Left forelimb (tissue), 1 donor: ENCODE results near the gene ACTBL2.

Source experiments
- DNase-seq: peaks from one replicate; pipeline ENCODE4 v3.0.0-alpha.2; 2018; ENCODE audit warnings: low spot score

Gene ACTBL2

DNA sequence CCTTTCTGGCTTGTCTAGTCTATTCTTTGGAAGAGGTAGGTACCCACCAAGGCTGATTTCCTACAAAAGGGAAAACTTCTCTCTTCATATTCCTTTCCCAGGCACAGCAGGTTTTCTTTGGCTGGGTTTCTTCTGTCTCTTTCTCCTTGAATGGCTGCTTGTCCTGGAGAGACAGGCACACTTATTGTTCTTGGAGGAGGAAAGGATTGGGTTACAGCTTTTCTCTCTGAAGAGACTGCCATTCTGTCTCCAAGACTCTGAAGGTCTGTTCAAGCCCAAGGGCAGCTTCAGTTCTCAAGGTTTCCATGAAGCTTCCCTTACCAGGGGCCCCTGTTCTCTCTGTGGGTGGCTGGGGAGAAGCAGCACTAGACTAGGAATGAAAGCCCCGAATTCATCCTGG, 33.9 kb downstream of the ACTBL2 start:
- no peak for DNase-seq

DNA sequence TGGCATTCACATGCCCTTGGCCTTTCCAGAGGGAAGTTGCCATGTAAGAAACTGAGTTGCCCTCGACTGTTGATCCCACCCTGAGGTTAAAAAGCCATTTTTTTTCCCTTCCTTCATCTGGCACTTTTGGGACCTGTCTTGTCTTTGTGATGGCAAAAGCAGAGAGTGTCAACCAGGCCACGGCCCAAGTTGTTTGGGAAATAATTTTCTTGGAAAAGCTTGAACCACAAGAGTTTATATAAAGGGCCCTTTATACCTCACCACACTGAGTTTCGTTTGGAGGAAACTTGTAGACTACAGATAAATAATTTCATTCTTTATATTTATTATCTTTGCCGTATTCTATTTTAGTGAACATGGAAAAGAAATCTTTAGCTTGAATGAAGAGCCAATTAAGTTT, 34.3 kb downstream of the ACTBL2 start:
- DNase-seq, result no peak

DNA sequence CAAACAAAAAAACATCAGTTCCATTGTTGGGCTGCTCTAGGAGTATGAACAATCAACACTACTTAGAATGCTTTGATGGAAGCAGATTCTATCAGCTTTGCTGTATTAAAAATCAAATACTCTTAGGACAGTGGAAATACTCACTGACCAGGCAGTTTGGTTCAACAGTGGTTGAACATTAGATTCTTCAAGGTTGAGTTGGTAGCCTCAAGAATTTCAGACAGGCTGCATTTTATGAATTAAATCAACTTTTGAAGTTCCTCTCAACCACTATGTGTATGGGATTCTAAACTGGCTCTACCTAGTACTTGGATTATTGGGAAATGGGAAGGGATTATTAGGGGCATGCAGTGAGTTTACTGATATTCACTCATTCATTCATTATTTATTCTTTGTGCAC, 35.0 kb downstream of the ACTBL2 start:
- DNase-seq, result no peak

GRCh38 chr5:57446966-57447365, 35.6 kb downstream of the ACTBL2 start:
- no peak for DNase-seq

DNA sequence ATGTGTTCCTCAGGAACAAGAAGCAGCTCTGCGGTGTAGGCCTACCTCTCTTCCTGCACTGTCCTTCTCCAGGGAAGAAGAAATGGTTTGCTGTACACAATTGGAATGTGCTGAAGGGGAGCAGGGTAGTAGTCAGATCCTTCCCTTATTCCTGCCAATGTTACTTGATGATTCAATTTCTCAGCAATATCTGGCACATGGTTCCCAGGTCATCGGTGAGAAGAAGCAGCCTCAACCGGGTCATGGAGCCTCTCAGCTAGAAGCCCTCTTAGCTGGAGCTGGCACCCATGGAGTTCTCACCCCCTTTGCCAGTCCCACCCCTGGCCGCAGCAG, 36.9 kb downstream of the ACTBL2 start:
- no peak for DNase-seq

- no peak for DNase-seq
These were observed 37.5 kb downstream of the ACTBL2 start for GRCh38 chr5:57445006-57445704.

- no peak for DNase-seq
These were observed 40.4 kb downstream of the ACTBL2 start for GRCh38 chr5:57442080-57442839.

DNA sequence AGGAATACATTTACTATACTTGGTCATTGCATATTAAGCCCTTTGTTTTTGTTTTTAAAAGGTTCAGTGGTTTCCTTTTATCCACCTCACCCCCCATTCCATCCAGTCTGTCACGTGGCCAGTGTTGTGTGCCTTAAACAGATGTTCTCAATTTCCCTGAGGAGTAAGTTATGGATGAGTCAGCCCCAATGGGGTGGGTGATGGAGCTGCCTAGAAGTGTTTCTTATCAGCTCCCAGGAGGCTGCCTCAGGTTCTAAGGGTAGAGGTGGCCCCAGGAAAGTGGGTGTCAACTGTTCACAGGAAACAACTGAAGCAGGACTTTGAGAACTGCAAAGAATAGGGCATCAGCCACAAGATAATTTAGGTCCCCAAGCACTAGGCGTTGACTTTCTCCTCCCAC, 41.1 kb downstream of the ACTBL2 start:
- DNase-seq, result no peak

- DNase-seq, result no peak
These were observed 43.0 kb downstream of the ACTBL2 start for GRCh38 chr5:57439601-57440000.

DNA sequence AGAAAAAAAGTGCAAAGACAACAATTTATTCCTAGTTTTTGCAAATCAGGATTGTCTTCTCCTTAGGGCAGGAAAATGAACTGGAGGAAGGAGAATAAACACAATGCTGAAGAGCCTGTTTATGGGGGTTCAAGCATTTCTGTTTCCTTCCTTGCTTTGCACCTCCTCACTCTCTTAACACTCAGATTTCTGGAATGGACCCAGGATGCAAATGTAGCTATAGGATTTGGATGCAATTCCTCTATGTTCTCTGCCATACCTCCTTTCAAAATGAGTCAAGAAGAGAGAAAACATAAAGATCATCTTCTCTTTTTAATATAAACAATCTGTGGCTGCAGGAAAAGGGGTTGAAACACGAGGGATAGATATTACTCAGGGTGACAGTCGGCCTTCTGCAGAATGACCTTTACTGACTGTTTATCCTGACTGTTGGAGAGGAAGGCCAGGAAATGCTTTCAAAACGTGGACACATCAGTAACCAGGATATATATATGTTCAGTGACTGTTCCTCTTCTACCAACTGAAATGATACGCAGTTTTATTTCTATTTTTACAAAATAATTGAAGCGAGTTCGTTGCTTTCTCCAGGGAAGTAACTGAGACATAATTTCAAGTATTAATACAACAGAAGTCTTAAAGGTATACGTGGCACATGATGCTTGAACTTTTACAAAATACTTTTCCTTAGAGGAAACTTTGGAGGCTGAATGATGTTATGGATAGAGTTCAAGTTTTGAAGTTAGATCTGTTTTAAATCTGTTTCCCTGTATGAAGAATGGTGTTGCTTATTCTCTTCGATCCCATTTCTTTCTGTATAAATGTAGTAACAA, 44.4 kb downstream of the ACTBL2 start:
- no peak for DNase-seq

- DNase-seq, result no peak
These were observed 46.0 kb downstream of the ACTBL2 start for GRCh38 chr5:57436586-57436985.

DNA sequence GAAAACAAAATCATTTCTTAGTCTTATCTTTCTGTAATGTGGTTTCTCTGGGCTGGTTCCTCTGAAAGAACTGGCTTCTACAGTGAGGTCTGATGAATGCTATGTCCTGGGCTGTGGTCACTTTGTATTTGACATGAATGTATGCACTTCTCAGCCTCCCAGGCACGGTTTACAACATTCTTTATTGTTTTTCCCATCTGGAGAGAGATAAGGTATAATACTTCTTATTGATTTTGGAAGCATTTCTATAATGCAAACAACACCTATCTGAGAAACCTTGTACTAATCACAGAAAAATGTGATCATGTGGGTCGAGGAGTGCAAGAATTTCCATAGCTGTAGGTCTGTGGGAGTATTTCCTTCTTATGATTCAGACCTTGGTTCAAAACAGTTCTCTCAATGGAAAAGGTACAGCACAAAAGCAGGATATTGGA, 46.9 kb downstream of the ACTBL2 start:
- no peak for DNase-seq

DNA sequence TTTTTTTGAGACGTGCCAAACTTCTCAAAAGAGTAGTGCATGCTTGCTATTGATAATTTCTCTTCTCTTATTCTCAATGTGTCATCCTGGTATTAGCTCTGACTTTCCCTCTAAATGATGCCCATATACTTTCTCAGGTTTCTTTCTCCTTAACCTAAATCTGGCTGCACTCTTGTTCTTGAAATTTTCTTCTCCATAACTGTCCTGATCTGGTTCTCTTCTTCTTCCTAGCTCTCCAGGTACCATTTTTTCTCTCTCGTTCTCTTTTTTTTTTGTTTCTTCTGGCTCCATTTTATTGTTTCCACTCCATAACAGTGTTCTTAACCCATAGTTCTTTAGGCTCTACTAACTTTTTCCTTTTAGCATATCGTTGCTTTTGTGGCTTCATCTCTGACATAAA, 47.9 kb downstream of the ACTBL2 start:
- DNase-seq, result no peak

GRCh38 chr5:57434227-57434640, 48.4 kb downstream of the ACTBL2 start:
- no peak for DNase-seq

GRCh38 chr5:57432876-57433275, 49.7 kb downstream of the ACTBL2 start:
- DNase-seq, result no peak

- DNase-seq, result no peak
These were observed 50.9 kb downstream of the ACTBL2 start for GRCh38 chr5:57431759-57432158.
